K562 (cell line): Measurements from ENCODE around the gene IGF2BP3. TPM values are rescaled to one million over a fixed set of nuclear protein-coding genes. Genes with fewer than 3 reads are reported as not detected.
A peak's percentile ranks its signal among the peaks of the same experiment; 100 is the strongest.

Experiments used
- ADNP ChIP-seq: fragments of 200-800 bp; sonication (Bioruptor generic); IDR thresholded peaks from 2 replicates; pipeline ENCODE4 v1.6.1; 2016; ENCODE audit warnings: missing genetic modification characterization, missing compliant biosample characterization
- ARHGAP35 ChIP-seq: fragments of 450-650 bp; IDR thresholded peaks from 2 replicates; pipeline ENCODE4 v1.6.1; 2018; ENCODE audit not compliant: partially characterized antibody
- CBX2 ChIP-seq: fragments of 200-600 bp; sonication (generic); IDR thresholded peaks from one replicate; pipeline ENCODE4 v1.6.1; 2012; ENCODE audit warnings: mild to moderate bottlenecking, low read length, inconsistent platforms; ENCODE audit not compliant: insufficient read depth, poor library complexity, severe bottlenecking
- CEBPZ ChIP-seq: fragments of 150-350 bp; IDR thresholded peaks from 2 replicates; pipeline ENCODE4 v1.6.1; 2014; ENCODE audit warnings: low read depth, mild to moderate bottlenecking, low read length, borderline replicate concordance
- DNMT1 ChIP-seq: fragments of 450-650 bp; IDR thresholded peaks from 2 replicates; pipeline ENCODE4 v1.6.1; 2016; ENCODE audit warnings: antibody characterized with exemption, mild to moderate bottlenecking
- EGR1 ChIP-seq: fragments of 450-650 bp; conservative IDR thresholded peaks from 2 replicates; pipeline ENCODE4 v1.6.1; 2017; ENCODE audit warnings: mild to moderate bottlenecking
- FOXM1 ChIP-seq, 2 experiments: fragments of 450-650 bp in 1 of 2; sonication (generic) in 1 of 2; formaldehyde crosslinking in 1 of 2; IDR thresholded peaks; 2 replicates each; pipeline versions ENCODE4 v1.6.1 to v1.9.0; 2017 to 2022; ENCODE audit warnings: low read depth in 2 of 2, mild to moderate bottlenecking in 2 of 2, missing genetic modification reagents in 1 of 2, moderate library complexity in 1 of 2
- HMG20B ChIP-seq: fragments of 250-450 bp; sonication (Bioruptor Pico); IDR thresholded peaks from 2 replicates; pipeline ENCODE4 v1.5.0; 2021; ENCODE audit warnings: mild to moderate bottlenecking
- POLR3G ChIP-seq: IDR thresholded peaks from 2 replicates; pipeline ENCODE4 v1.6.1; 2011; ENCODE audit not compliant: insufficient read length, insufficient replicate concordance; ENCODE audit errors: extremely low read depth
- RERE ChIP-seq: sonication (generic); formaldehyde crosslinking; IDR thresholded peaks from 2 replicates; pipeline ENCODE4 v1.8.0; 2023; ENCODE audit warnings: missing genetic modification reagents, mild to moderate bottlenecking, borderline replicate concordance
- TAL1 ChIP-seq: fragments of 450-650 bp; IDR thresholded peaks from 2 replicates; pipeline ENCODE4 v1.6.1; 2016; ENCODE audit warnings: mild to moderate bottlenecking
- TFE3 ChIP-seq: fragments of 450-650 bp; formaldehyde crosslinking; IDR thresholded peaks from 2 replicates; pipeline ENCODE4 v1.4.0; 2020; ENCODE audit warnings: mild to moderate bottlenecking, mixed read lengths
- ZNF12 ChIP-seq: sonication (generic); formaldehyde crosslinking; IDR thresholded peaks from 2 replicates; pipeline ENCODE4 v1.4.0; 2020; ENCODE audit warnings: mild to moderate bottlenecking, missing genetic modification reagents
- ZNF668 ChIP-seq: fragments of 250-450 bp; sonication (Bioruptor Pico); IDR thresholded peaks from 2 replicates; pipeline ENCODE4 v1.8.0; 2022; ENCODE audit warnings: mild to moderate bottlenecking, inconsistent platforms
- polyA plus RNA-seq, 8 experiments: library from polyadenylated mRNA; depleted of rRNA in 4 of 8; stranded (reverse) in 5 of 8; unstranded in 3 of 8; fragments of >200 nt; fragmentation: Nextera tagmentation in 2 of 8; fragmentation: Illumina TruSeq in 1 of 8; extraction: Ambion mirVana in 2 of 8; extraction: Trizol in 1 of 8; gene quantifications; 2 replicates each; pipeline versions ENCODE4 v1.2.1 to v1.2.3, GENCODE V29; 2011 to 2014; ENCODE audit warnings: inconsistent platforms in 1 of 8, missing spikeins in 1 of 8
- total RNA-seq, 7 experiments: library from RNA; depleted of rRNA in 6 of 7; stranded (reverse); fragments of >200 nt in 6 of 7; fragmentation: Illumina TruSeq in 2 of 7; extraction: Trizol in 2 of 7; gene quantifications; 2 replicates each; pipeline versions ENCODE4 v1.2.1 to v1.2.3, GENCODE V29; 2011 to 2021; ENCODE audit warnings: low replicate concordance in 1 of 7

The IGF2BP3 gene
- total and polyA plus RNA-seq, 9 of the 15 experiments (the other 6 are each of a cell fraction or from before 2014, with no cell fraction given) = 8.4 to 88.1 (median 61.2) TPM

- no peak for TF ChIP-seq RERE
- no peak for TF ChIP-seq FOXM1 (IDR thresholded peaks at IDR 0.05; ENCODE audit: low read depth)
- peak; percentile 82; the same call in 1 of the 2 replicates for TF ChIP-seq FOXM1 (CRISPR knock-in tag; IDR thresholded peaks at IDR 0.05; ENCODE audit: low read depth)
- TF ChIP-seq TFE3 (CRISPR knock-in tag) = no peak
- TF ChIP-seq ZNF12 (CRISPR knock-in tag) = no peak
- no peak for TF ChIP-seq ADNP (tag)
- no peak for TF ChIP-seq POLR3G
- no peak for TF ChIP-seq HMG20B
- no peak for TF ChIP-seq DNMT1
- TF ChIP-seq ARHGAP35 = no peak
- TF ChIP-seq CBX2 = no peak
- no peak for TF ChIP-seq CEBPZ
- TF ChIP-seq TAL1 = no peak
- peak; percentile 94 for TF ChIP-seq EGR1
- no peak for TF ChIP-seq ZNF668 (CRISPR knock-in tag)
Measured at GRCh38 chr7:23298885-23299769, 171.2 kb downstream of the IGF2BP3 start, which contains the start of gene MALSU1 (continued).
